ENCODE measurements around the gene TOP2B.

Gene TOP2B

GRCh38 chr3:25664812-25665314 is at the start of gene TOP2B:
TOP2B (minus strand) TSS chr3:25664907; CDS start chr3:25664297, 610 bp downstream.
- DNase-seq = peak; percentile 96

GRCh38 chr3:25713341-25713985 is 48.8 kb upstream of the TOP2B start:
- no peak for DNase-seq

GRCh38 chr3:25711090-25711489 is 46.4 kb upstream of the TOP2B start:
- DNase-seq = no peak

- no peak for DNase-seq
Observed at GRCh38 chr3:25708036-25708435, 43.3 kb upstream of the TOP2B start.

GRCh38 chr3:25707268-25707926 is 42.7 kb upstream of the TOP2B start:
- no peak for DNase-seq

GRCh38 chr3:25706213-25706612 is 41.5 kb upstream of the TOP2B start:
- no peak for DNase-seq

- no peak for DNase-seq
Observed at GRCh38 chr3:25697553-25697952, 32.8 kb upstream of the TOP2B start.

- no peak for DNase-seq
Observed at GRCh38 chr3:25695731-25696420, 31.2 kb upstream of the TOP2B start.

- no peak for DNase-seq
Observed at GRCh38 chr3:25693238-25693637, 28.5 kb upstream of the TOP2B start.

- no peak for DNase-seq
Observed at GRCh38 chr3:25692341-25692740, 27.6 kb upstream of the TOP2B start.

- no peak for DNase-seq
Observed at GRCh38 chr3:25690768-25691533, 26.2 kb upstream of the TOP2B start.

- no peak for DNase-seq
Observed at GRCh38 chr3:25689226-25689625, 24.5 kb upstream of the TOP2B start.

- no peak for DNase-seq
Observed at GRCh38 chr3:25687742-25688141, 23.0 kb upstream of the TOP2B start.

GRCh38 chr3:25686766-25687165 is 22.1 kb upstream of the TOP2B start:
- no peak for DNase-seq

- no peak for DNase-seq
Observed at GRCh38 chr3:25683882-25684281, 19.2 kb upstream of the TOP2B start.

- no peak for DNase-seq
Observed at GRCh38 chr3:25683410-25683809, 18.7 kb upstream of the TOP2B start.

- DNase-seq = no peak
Observed at GRCh38 chr3:25679642-25680302, 15.1 kb upstream of the TOP2B start.

GRCh38 chr3:25679166-25679565 is 14.5 kb upstream of the TOP2B start:
- no peak for DNase-seq

GRCh38 chr3:25678581-25678980 is 13.9 kb upstream of the TOP2B start:
- no peak for DNase-seq

GRCh38 chr3:25677121-25677520 is 12.4 kb upstream of the TOP2B start:
- DNase-seq = no peak

- DNase-seq = no peak
Observed at GRCh38 chr3:25674670-25675069, 10.0 kb upstream of the TOP2B start.

- DNase-seq = no peak
Observed at GRCh38 chr3:25673738-25674298, 9.1 kb upstream of the TOP2B start.
